DMS 273 (cell line): ENCODE results near the gene WDR82.
A peak's percentile ranks its signal among the peaks of the same experiment; 100 is the strongest.

Experiments
- DNase-seq: peaks from one replicate; lab custom pipeline; 2025; ENCODE audit not compliant: unreplicated experiment; lab: John Stamatoyannopoulos, UW

The WDR82 gene

GRCh38 chr3:52240059-52240885, 38.2 kb downstream of the WDR82 start:
- DNase-seq = peak; percentile 95

GRCh38 chr3:52238761-52239701, 39.4 kb downstream of the WDR82 start, which contains the start of gene TWF2:
TSS of gene TWF2 (minus strand) at chr3:52239158. CDS start at chr3:52239016, 142 bp downstream.
- peak; percentile 88 for DNase-seq

- peak; percentile 47 for DNase-seq
Observed at GRCh38 chr3:52238193-52238760, 40.2 kb downstream of the WDR82 start.

GRCh38 chr3:52237657-52238172, 40.7 kb downstream of the WDR82 start:
- DNase-seq = peak; percentile 85

GRCh38 chr3:52237006-52237656, 41.3 kb downstream of the WDR82 start:
- DNase-seq = no peak

- no peak for DNase-seq
Observed at GRCh38 chr3:52236424-52236886, 42.0 kb downstream of the WDR82 start.

- DNase-seq = no peak
Observed at GRCh38 chr3:52234516-52235447, 43.7 kb downstream of the WDR82 start.

GRCh38 chr3:52233968-52234367, 44.5 kb downstream of the WDR82 start:
- DNase-seq = peak; percentile 22

GRCh38 chr3:52233108-52233591, 45.3 kb downstream of the WDR82 start:
- no peak for DNase-seq

GRCh38 chr3:52232279-52233107, 46.0 kb downstream of the WDR82 start:
- DNase-seq = no peak

GRCh38 chr3:52231502-52232278, 46.8 kb downstream of the WDR82 start:
- DNase-seq = peak; percentile 79

GRCh38 chr3:52230889-52231499, 47.5 kb downstream of the WDR82 start:
- no peak for DNase-seq

- DNase-seq = no peak
Observed at GRCh38 chr3:52230461-52230860, 48.0 kb downstream of the WDR82 start.

GRCh38 chr3:52229656-52230055, 48.8 kb downstream of the WDR82 start:
- no peak for DNase-seq

GRCh38 chr3:52228751-52229291, 49.6 kb downstream of the WDR82 start:
- DNase-seq = no peak

GRCh38 chr3:52228266-52228665, 50.2 kb downstream of the WDR82 start:
- no peak for DNase-seq

GRCh38 chr3:52227766-52228165, 50.7 kb downstream of the WDR82 start:
- no peak for DNase-seq
